Measurements from ENCODE around the gene PSMB1.
"Not testable (repeated sequence)": the region's sequence is repeated elsewhere in the genome, so short reads cannot be mapped to it uniquely, and the experiment has no call there.

PSMB1 gene

GRCh38 chr6:170502733-170503413 is 50.2 kb downstream of the PSMB1 start:
- not testable (repeated sequence) for DNase-seq (ENCODE audit: low spot score)

GRCh38 chr6:170502268-170502667 is 50.8 kb downstream of the PSMB1 start:
- not testable (repeated sequence) for DNase-seq (ENCODE audit: low spot score)

GRCh38 chr6:170500955-170501590 is 52.0 kb downstream of the PSMB1 start:
- no peak for DNase-seq (ENCODE audit: low spot score)

GRCh38 chr6:170497841-170498301 is 55.2 kb downstream of the PSMB1 start:
- no peak for DNase-seq (ENCODE audit: low spot score)

- DNase-seq (ENCODE audit: low spot score), result no peak
These were observed 59.8 kb downstream of the PSMB1 start for GRCh38 chr6:170493354-170493753.

- DNase-seq (ENCODE audit: low spot score), result no peak
These were observed 62.8 kb downstream of the PSMB1 start for GRCh38 chr6:170490259-170490658.

- no peak for DNase-seq (ENCODE audit: low spot score)
These were observed 63.3 kb downstream of the PSMB1 start for GRCh38 chr6:170489836-170490235.

- no peak for DNase-seq (ENCODE audit: low spot score)
These were observed 65.3 kb downstream of the PSMB1 start for GRCh38 chr6:170487707-170488329.

GRCh38 chr6:170485159-170485558 is 67.9 kb downstream of the PSMB1 start:
- DNase-seq (ENCODE audit: low spot score), result no peak

Data from pons (tissue), 1 donor.